Breast epithelium (tissue), 4 donors: Measurements from ENCODE around the gene BAIAP2L2. TPM values are rescaled to one million over a fixed set of nuclear protein-coding genes. Genes with fewer than 3 reads are reported as not detected.
A peak's percentile ranks its signal among the peaks of the same experiment; 100 is the strongest.

Experiments
- DNase-seq, 2 donors: peaks; one replicate each; pipeline ENCODE4 v3.0.0-alpha.2; 2019; ENCODE audit warnings: low spot score in 2 of 2
- H3K27ac ChIP-seq, 2 donors: fragments of 200-600 bp; sonication (generic) in 1 of 2; one replicate each; pipeline ENCODE4 v1.5.1; 2016 to 2019; ENCODE audit warnings: mild to moderate bottlenecking in 1 of 2
- H3K27me3 ChIP-seq, 2 donors: fragments of 200-600 bp; sonication (generic) in 1 of 2; one replicate each; pipeline versions ENCODE4 v1.5.1 to v1.6.0; 2017 to 2019; ENCODE audit warnings: control low read depth in 1 of 2, mild to moderate bottlenecking in 1 of 2
- H3K36me3 ChIP-seq: fragments of 200-600 bp; one replicate; pipeline ENCODE4 v1.5.1; 2019
- H3K4me1 ChIP-seq, 2 donors: fragments of 200-600 bp; sonication (generic); one replicate each; pipeline ENCODE4 v1.5.1; 2016 to 2019; ENCODE audit warnings: control low read depth in 1 of 2
- H3K4me3 ChIP-seq, 3 donors: fragments of 200-600 bp; sonication (generic); 1 replicate in 2 of 3; 2 replicates in 1 of 3; pipeline ENCODE4 v1.5.1; 2016 to 2019; ENCODE audit warnings: mild to moderate bottlenecking in 3 of 3, moderate library complexity in 2 of 3
- H3K9me3 ChIP-seq, 2 donors: fragments of 200-600 bp; sonication (generic) in 1 of 2; one replicate each; pipeline ENCODE4 v1.5.1; 2016 to 2019; ENCODE audit warnings: control low read depth in 1 of 2
- CTCF ChIP-seq, 3 donors: fragments of 450-650 bp; IDR thresholded peaks; one replicate each; pipeline ENCODE4 v1.5.1; 2016 to 2017; ENCODE audit warnings: antibody characterized with exemption in 3 of 3, mild to moderate bottlenecking in 3 of 3, moderate library complexity in 3 of 3
- POLR2A ChIP-seq: fragments of 450-650 bp; IDR thresholded peaks from one replicate; pipeline ENCODE4 v1.6.1; 2016; ENCODE audit warnings: antibody characterized with exemption, mild to moderate bottlenecking, moderate library complexity
- POLR2AphosphoS5 ChIP-seq, 3 donors: sonication (generic); formaldehyde crosslinking; IDR thresholded peaks; one replicate each; pipeline ENCODE4 v1.6.1; 2017; ENCODE audit warnings: antibody characterized with exemption in 3 of 3
- intact Hi-C: fragments of 100-400 bp; cut with DNase I; formaldehyde crosslinking; loops from one replicate; pipeline ENCODE4 v1.15.1; 2023; ENCODE audit warnings: low total_unique reads
- total RNA-seq, 3 donors: library from RNA; depleted of rRNA; stranded (reverse); fragments of >200 nt; gene quantifications; one replicate each; pipeline ENCODE4 v1.1.0, GENCODE V29; 2016

BAIAP2L2 gene
- total RNA-seq, 3 donors from 2014 or later, result 0.80 to 1.3 (median 1.0) TPM

- no peak for DNase-seq
- intact Hi-C loops, result no loop called here
- no peaks in the 10 kb centered on the region for H3K27me3 ChIP-seq
- no peaks in the 10 kb centered on the region for H3K36me3 ChIP-seq
- H3K27ac ChIP-seq, result no peak overlapping the region
- H3K9me3 ChIP-seq, result no peaks in the 10 kb centered on the region
- TF ChIP-seq CTCF (IDR thresholded peaks at IDR 0.05) (no peak), POLR2AphosphoS5 (IDR thresholded peaks at IDR 0.05) (no peak), POLR2A (no peak)
- H3K4me3 ChIP-seq, result no peak overlapping the region
- no peaks in the 10 kb centered on the region for H3K4me1 ChIP-seq
Observed at GRCh38 chr22:38132136-38132535, 21.7 kb upstream of the BAIAP2L2 start.

- TF ChIP-seq CTCF (IDR thresholded peaks at IDR 0.05) (no peak), POLR2AphosphoS5 (IDR thresholded peaks at IDR 0.05) (no peak), POLR2A (no peak)
- Histone ChIP-seq H3K27ac (peak overlapping the region in 1 of 2 donors; percentile 55), H3K4me1 (no peaks in the 10 kb centered on the region), H3K4me3 (no peak overlapping the region), H3K9me3 (no peaks in the 10 kb centered on the region), H3K27me3 (no peaks in the 10 kb centered on the region), H3K36me3 (no peaks in the 10 kb centered on the region)
- intact Hi-C loops, result no loop called here
- no peak for DNase-seq
Observed at GRCh38 chr22:38131399-38131798, 20.9 kb upstream of the BAIAP2L2 start.

GRCh38 chr22:38129856-38130255 is 19.4 kb upstream of the BAIAP2L2 start:
- H3K36me3 ChIP-seq, result no peaks in the 10 kb centered on the region
- intact Hi-C loops, result no loop called here
- DNase-seq, result no peak

GRCh38 chr22:38129021-38129420 is 18.5 kb upstream of the BAIAP2L2 start:
- TF ChIP-seq CTCF (IDR thresholded peaks at IDR 0.05) (no peak), POLR2AphosphoS5 (IDR thresholded peaks at IDR 0.05) (no peak), POLR2A (no peak)
- Histone ChIP-seq H3K36me3 (no peaks in the 10 kb centered on the region), H3K27ac (no peak overlapping the region), H3K9me3 (no peaks in the 10 kb centered on the region), H3K4me1 (no peaks in the 10 kb centered on the region), H3K27me3 (no peaks in the 10 kb centered on the region), H3K4me3 (no peak overlapping the region)
- intact Hi-C loops, result no loop called here
- DNase-seq, result no peak

More at GRCh38 chr22:38129856-38130255, 19.4 kb upstream of the BAIAP2L2 start:
- Histone ChIP-seq H3K27me3 (no peaks in the 10 kb centered on the region), H3K4me3 (no peak overlapping the region), H3K4me1 (no peaks in the 10 kb centered on the region), H3K27ac (no peak overlapping the region), H3K9me3 (no peaks in the 10 kb centered on the region)
- TF ChIP-seq CTCF (IDR thresholded peaks at IDR 0.05) (no peak), POLR2A (no peak), POLR2AphosphoS5 (IDR thresholded peaks at IDR 0.05) (no peak)

- no peaks in the 10 kb centered on the region for H3K4me1 ChIP-seq
- H3K36me3 ChIP-seq, result no peaks in the 10 kb centered on the region
- H3K9me3 ChIP-seq, result no peaks in the 10 kb centered on the region
- no peaks in the 10 kb centered on the region for H3K27me3 ChIP-seq
- intact Hi-C loops, result no loop called here
- no peak for DNase-seq
- H3K27ac ChIP-seq, result no peak overlapping the region
- no peak overlapping the region for H3K4me3 ChIP-seq
- TF ChIP-seq POLR2AphosphoS5 (IDR thresholded peaks at IDR 0.05) (no peak), POLR2A (no peak), CTCF (IDR thresholded peaks at IDR 0.05) (no peak)
Observed at GRCh38 chr22:38127869-38128268, 17.4 kb upstream of the BAIAP2L2 start.
